ENCODE measurements around the gene CHST6.

GRCh38 chr16:75458029-75458428, 37.2 kb downstream of the CHST6 start:
- TF ChIP-seq, protein P1, sequence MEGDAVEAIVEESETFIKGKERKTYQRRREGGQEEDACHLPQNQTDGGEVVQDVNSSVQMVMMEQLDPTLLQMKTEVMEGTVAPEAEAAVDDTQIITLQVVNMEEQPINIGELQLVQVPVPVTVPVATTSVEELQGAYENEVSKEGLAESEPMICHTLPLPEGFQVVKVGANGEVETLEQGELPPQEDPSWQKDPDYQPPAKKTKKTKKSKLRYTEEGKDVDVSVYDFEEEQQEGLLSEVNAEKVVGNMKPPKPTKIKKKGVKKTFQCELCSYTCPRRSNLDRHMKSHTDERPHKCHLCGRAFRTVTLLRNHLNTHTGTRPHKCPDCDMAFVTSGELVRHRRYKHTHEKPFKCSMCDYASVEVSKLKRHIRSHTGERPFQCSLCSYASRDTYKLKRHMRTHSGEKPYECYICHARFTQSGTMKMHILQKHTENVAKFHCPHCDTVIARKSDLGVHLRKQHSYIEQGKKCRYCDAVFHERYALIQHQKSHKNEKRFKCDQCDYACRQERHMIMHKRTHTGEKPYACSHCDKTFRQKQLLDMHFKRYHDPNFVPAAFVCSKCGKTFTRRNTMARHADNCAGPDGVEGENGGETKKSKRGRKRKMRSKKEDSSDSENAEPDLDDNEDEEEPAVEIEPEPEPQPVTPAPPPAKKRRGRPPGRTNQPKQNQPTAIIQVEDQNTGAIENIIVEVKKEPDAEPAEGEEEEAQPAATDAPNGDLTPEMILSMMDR (IDR thresholded peaks at IDR 0.05): no peak
- TF ChIP-seq POLR2A (IDR thresholded peaks at IDR 0.05): no peak
